Measurements from ENCODE around the gene APBB1IP.

APBB1IP gene

DNA sequence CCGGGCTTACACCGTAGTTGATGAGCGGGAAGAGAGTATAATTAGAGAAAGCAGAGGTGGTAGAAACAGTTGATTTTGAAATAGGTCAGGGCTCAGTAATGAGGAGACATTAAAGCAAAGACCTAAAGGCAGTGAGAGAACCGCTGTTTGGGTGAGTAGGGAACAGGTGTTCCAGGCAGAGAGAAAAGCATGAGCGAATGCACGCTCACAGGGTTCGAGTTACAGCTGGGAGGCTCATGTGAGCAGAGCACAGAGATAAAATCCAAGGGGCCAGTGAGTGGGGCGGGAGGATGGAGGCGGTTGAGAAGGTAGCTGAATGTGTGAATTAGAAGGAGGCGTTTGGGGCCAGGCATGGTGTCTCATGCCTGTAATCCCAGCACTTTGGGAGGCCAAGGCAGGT lies 39.9 kb downstream of the APBB1IP start:
- Histone ChIP-seq H3K79me2 (ENCODE audit: control insufficient read depth, low read length) (peaks cover 93% of the 10 kb centered on the region), H3K4me1 (ENCODE audit: control insufficient read depth, low read length) (peaks cover 95% of the 10 kb centered on the region), H3K36me3 (ENCODE audit: control insufficient read depth, low read length) (peaks cover 36% of the 10 kb centered on the region), H3K4me2 (ENCODE audit: low read length) (peak overlapping the region; percentile 50), H3K27ac (ENCODE audit: low read depth, low read length) (peak overlapping the region; percentile 72), H4K20me1 (ENCODE audit: control insufficient read depth, insufficient read depth, low read depth, low read length) (no peaks in the 10 kb centered on the region), H3K27me3 (ENCODE audit: control insufficient read depth, low read length) (no peaks in the 10 kb centered on the region), H3K4me3 (ENCODE audit: low read length) (peak overlapping the region; percentile 39), H3K9me2 (replicated peaks; ENCODE audit: control insufficient read depth, low read length) (no peaks in the 10 kb centered on the region), H3K9me3 (ENCODE audit: control insufficient read depth, insufficient read depth, low read length) (no peaks in the 10 kb centered on the region), H3F3A (ENCODE audit: control insufficient read depth, insufficient read depth) (peaks cover 58% of the 10 kb centered on the region)
- no peak for TF ChIP-seq EZH2phosphoT487 (IDR thresholded peaks at IDR 0.05; ENCODE audit: borderline replicate concordance, low read length)
- TF ChIP-seq, protein P1, sequence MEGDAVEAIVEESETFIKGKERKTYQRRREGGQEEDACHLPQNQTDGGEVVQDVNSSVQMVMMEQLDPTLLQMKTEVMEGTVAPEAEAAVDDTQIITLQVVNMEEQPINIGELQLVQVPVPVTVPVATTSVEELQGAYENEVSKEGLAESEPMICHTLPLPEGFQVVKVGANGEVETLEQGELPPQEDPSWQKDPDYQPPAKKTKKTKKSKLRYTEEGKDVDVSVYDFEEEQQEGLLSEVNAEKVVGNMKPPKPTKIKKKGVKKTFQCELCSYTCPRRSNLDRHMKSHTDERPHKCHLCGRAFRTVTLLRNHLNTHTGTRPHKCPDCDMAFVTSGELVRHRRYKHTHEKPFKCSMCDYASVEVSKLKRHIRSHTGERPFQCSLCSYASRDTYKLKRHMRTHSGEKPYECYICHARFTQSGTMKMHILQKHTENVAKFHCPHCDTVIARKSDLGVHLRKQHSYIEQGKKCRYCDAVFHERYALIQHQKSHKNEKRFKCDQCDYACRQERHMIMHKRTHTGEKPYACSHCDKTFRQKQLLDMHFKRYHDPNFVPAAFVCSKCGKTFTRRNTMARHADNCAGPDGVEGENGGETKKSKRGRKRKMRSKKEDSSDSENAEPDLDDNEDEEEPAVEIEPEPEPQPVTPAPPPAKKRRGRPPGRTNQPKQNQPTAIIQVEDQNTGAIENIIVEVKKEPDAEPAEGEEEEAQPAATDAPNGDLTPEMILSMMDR (IDR thresholded peaks at IDR 0.05; ENCODE audit: low read depth, low read length, poor library complexity, severe bottlenecking): no peak

- peaks cover 89% of the 10 kb centered on the region for H3K4me1 ChIP-seq (ENCODE audit: control insufficient read depth, low read length)
- no peaks in the 10 kb centered on the region for H3K9me3 ChIP-seq (ENCODE audit: control insufficient read depth, insufficient read depth, low read length)
- H4K20me1 ChIP-seq (ENCODE audit: control insufficient read depth, insufficient read depth, low read depth, low read length): no peaks in the 10 kb centered on the region
- peak overlapping the region; percentile 61 for H3K4me3 ChIP-seq (ENCODE audit: low read length)
- no peaks in the 10 kb centered on the region for H3K27me3 ChIP-seq (ENCODE audit: control insufficient read depth, low read length)
- peaks cover 34% of the 10 kb centered on the region for H3K36me3 ChIP-seq (ENCODE audit: control insufficient read depth, low read length)
- no peaks in the 10 kb centered on the region for H3K9me2 ChIP-seq (replicated peaks; ENCODE audit: control insufficient read depth, low read length)
- peaks cover 92% of the 10 kb centered on the region for H3K79me2 ChIP-seq (ENCODE audit: control insufficient read depth, low read length)
- TF ChIP-seq, protein P1 (IDR thresholded peaks at IDR 0.05; ENCODE audit: low read depth, low read length, poor library complexity, severe bottlenecking): no peak
- TF ChIP-seq EZH2phosphoT487 (IDR thresholded peaks at IDR 0.05; ENCODE audit: borderline replicate concordance, low read length): no peak
- H3K27ac ChIP-seq (ENCODE audit: low read depth, low read length): peak overlapping the region; percentile 92
- H3F3A ChIP-seq (ENCODE audit: control insufficient read depth, insufficient read depth): peaks cover 49% of the 10 kb centered on the region
- H3K4me2 ChIP-seq (ENCODE audit: low read length): peak overlapping the region; percentile 76
Measured at GRCh38 chr10:26479766-26480492, 41.8 kb downstream of the APBB1IP start.

DNA sequence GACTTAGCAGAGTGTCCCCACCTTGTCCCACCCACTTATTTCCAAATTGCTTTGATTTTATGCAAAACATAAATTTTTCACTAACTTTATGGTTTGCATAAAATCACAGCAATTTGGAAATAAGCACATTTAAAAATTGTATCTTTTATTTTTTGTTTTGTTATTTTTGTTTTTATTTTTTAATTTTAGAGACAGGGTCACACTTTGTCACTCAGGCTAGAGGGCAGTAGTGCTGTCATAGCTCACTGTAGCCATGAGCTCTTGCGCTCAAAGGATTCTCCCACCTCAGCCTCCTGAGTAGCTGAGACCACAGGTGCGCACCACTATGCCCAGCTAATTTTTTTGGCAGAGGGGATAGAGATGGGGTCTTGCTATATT lies 43.2 kb downstream of the APBB1IP start:
- Histone ChIP-seq H3K27ac (ENCODE audit: low read depth, low read length) (peak overlapping the region; percentile 92), H3K79me2 (ENCODE audit: control insufficient read depth, low read length) (peaks cover 92% of the 10 kb centered on the region), H3K9me2 (replicated peaks; ENCODE audit: control insufficient read depth, low read length) (no peaks in the 10 kb centered on the region), H3K4me1 (ENCODE audit: control insufficient read depth, low read length) (peaks cover 86% of the 10 kb centered on the region), H3F3A (ENCODE audit: control insufficient read depth, insufficient read depth) (peaks cover 43% of the 10 kb centered on the region), H3K27me3 (ENCODE audit: control insufficient read depth, low read length) (no peaks in the 10 kb centered on the region), H3K9me3 (ENCODE audit: control insufficient read depth, insufficient read depth, low read length) (no peaks in the 10 kb centered on the region), H3K36me3 (ENCODE audit: control insufficient read depth, low read length) (peaks cover 36% of the 10 kb centered on the region), H3K4me3 (ENCODE audit: low read length) (peak overlapping the region; percentile 61), H4K20me1 (ENCODE audit: control insufficient read depth, insufficient read depth, low read depth, low read length) (no peaks in the 10 kb centered on the region), H3K4me2 (ENCODE audit: low read length) (peak overlapping the region; percentile 76)
- no peak for TF ChIP-seq EZH2phosphoT487 (IDR thresholded peaks at IDR 0.05; ENCODE audit: borderline replicate concordance, low read length)
- TF ChIP-seq, protein P1 (IDR thresholded peaks at IDR 0.05; ENCODE audit: low read depth, low read length, poor library complexity, severe bottlenecking): peak; percentile 34

Data from DOHH2 (cell line).